Psoas muscle (tissue), 8 donors: ENCODE data around the gene IL10RB. TPM values are rescaled to one million over a fixed set of nuclear protein-coding genes. Genes with fewer than 3 reads are reported as not detected.

ENCODE experiments used
- ATAC-seq, 4 donors: fragments of 200-7000 bp; cut with Tn5 transposase; one replicate each; pipeline ENCODE4 v1.9.1; 2020; ENCODE audit warnings: moderate library complexity in 3 of 4, mild to moderate bottlenecking in 2 of 4
- DNase-seq, 2 donors: peaks; one replicate each; pipeline ENCODE4 v3.0.0-alpha.2; 2020
- H3K27ac ChIP-seq: fragments of 200-600 bp; one replicate; pipeline ENCODE4 v1.8.0; 2022
- H3K27me3 ChIP-seq, 3 donors: fragments of 200-600 bp in 1 of 3; one replicate each; pipeline versions ENCODE4 v1.6.1 to v1.8.0; 2013 to 2022; ENCODE audit warnings: low read length in 2 of 3, mild to moderate bottlenecking in 2 of 3, moderate library complexity in 1 of 3; ENCODE audit not compliant: insufficient read depth in 3 of 3
- H3K36me3 ChIP-seq, 2 donors: fragments of 200-600 bp in 1 of 2; one replicate each; pipeline versions ENCODE4 v1.6.1 to v1.8.0; 2013 to 2022; ENCODE audit warnings: low read depth in 1 of 2, mild to moderate bottlenecking in 1 of 2, moderate library complexity in 1 of 2; ENCODE audit not compliant: insufficient read depth in 1 of 2
- H3K4me1 ChIP-seq: fragments of 200-600 bp; one replicate; pipeline ENCODE4 v1.8.0; 2022
- H3K4me3 ChIP-seq: fragments of 200-600 bp; one replicate; pipeline ENCODE4 v1.8.0; 2022; ENCODE audit warnings: mild to moderate bottlenecking
- H3K9me3 ChIP-seq: fragments of 200-600 bp; one replicate; pipeline ENCODE4 v1.8.0; 2022
- CTCF ChIP-seq: fragments of 200-600 bp; IDR thresholded peaks from one replicate; pipeline ENCODE4 v1.8.0; 2022; ENCODE audit warnings: antibody characterized with exemption
- WGBS, 3 donors: extraction: QIAGEN DNeasy Blood & Tissue Kit; methylation state at CpG; one replicate each; pipeline versions ENCODE4 v1.1.6 to v1.1.7; 2013; 5-methylcytosine and 5-hydroxymethylcytosine counted together
- intact Hi-C, 2 donors: fragments of 100-400 bp; cut with DNase I; formaldehyde crosslinking; loops; one replicate each; pipeline versions ENCODE4 v1.11.0 to v1.14.2; 2022
- polyA plus RNA-seq, 3 donors: library from polyadenylated mRNA; stranded (reverse); fragments of 200-250 nt; gene quantifications; one replicate each; pipeline ENCODE4 v1.2.3, GENCODE V29; 2013
- total RNA-seq, 4 donors: library from RNA; stranded (reverse); fragmentation: NEBNext Ultra II Directional in 2 of 4; extraction: Animal tissue kit (Norgen Biotek cat#: 25700) in 2 of 4; gene quantifications; one replicate each; pipeline versions ENCODE4 v1.2.1 to v1.2.4, GENCODE V29; 2021 to 2023
- donor health status: healthy with polysubstance abuse.
- donor health status: DM: no; HTN: no; CAD: no; lungs with moderate emphysema.
- donor health status: Bipolar disorder and iron deficiency.
- donor health status: healthy.
- donor health status: DM: yes; HTN: yes; CAD: no.
- donor health status: DM: no; HTN: no; CAD: no.
- donor health status: DM: no; HTN: no; CAD: no.
- donor health status: DM: yes; HTN: yes; CAD: no.

IL10RB gene
- total and polyA plus RNA-seq, 7 donors = 4.4 to 9.3 (median 7.2) TPM

- intact Hi-C loops = no loop called here
- Histone ChIP-seq H3K27ac (no peak overlapping the region), H3K4me3 (no peak overlapping the region), H3K36me3 (no peaks in the 10 kb centered on the region), H3K27me3 (no peaks in the 10 kb centered on the region), H3K9me3 (no peaks in the 10 kb centered on the region), H3K4me1 (no peaks in the 10 kb centered on the region)
- DNase-seq (no peak), ATAC-seq (no peak)
- no peak for TF ChIP-seq CTCF
- 93 to 95% (median 94%) methylated on average over 7 of the region's 7 CpGs for WGBS, 3 donors
Measured at GRCh38 chr21:33302796-33303195, 36.6 kb downstream of the IL10RB start.

- no peaks in the 10 kb centered on the region for H3K9me3 ChIP-seq
- intact Hi-C loops = no loop called here
- no peak overlapping the region for H3K4me3 ChIP-seq
- H3K4me1 ChIP-seq = no peaks in the 10 kb centered on the region
- WGBS, 3 donors = 90 to 98% (median 94%) methylated on average over 4 of the region's 4 CpGs
- DNase-seq = no peak
- no peaks in the 10 kb centered on the region for H3K27me3 ChIP-seq
- H3K27ac ChIP-seq = no peak overlapping the region
- TF ChIP-seq CTCF = no peak
- no peak for ATAC-seq
- no peaks in the 10 kb centered on the region for H3K36me3 ChIP-seq
Measured at GRCh38 chr21:33305344-33305671, 39.1 kb downstream of the IL10RB start.

- Histone ChIP-seq H3K9me3 (no peaks in the 10 kb centered on the region), H3K4me1 (no peaks in the 10 kb centered on the region), H3K27me3 (no peaks in the 10 kb centered on the region), H3K27ac (no peak overlapping the region), H3K4me3 (no peak overlapping the region), H3K36me3 (no peaks in the 10 kb centered on the region)
- ATAC-seq (no peak), DNase-seq (no peak)
- TF ChIP-seq CTCF = no peak
- 81 to 89% (median 89%) methylated on average over 2 of the region's 2 CpGs for WGBS, 3 donors
- intact Hi-C loops = no loop called here
Measured at GRCh38 chr21:33305938-33306337, 39.8 kb downstream of the IL10RB start.

- Histone ChIP-seq H3K4me1 (no peaks in the 10 kb centered on the region), H3K27me3 (no peaks in the 10 kb centered on the region), H3K36me3 (no peaks in the 10 kb centered on the region), H3K27ac (no peak overlapping the region), H3K9me3 (no peaks in the 10 kb centered on the region), H3K4me3 (no peak overlapping the region)
- intact Hi-C loops = no loop called here
- no peak for TF ChIP-seq CTCF
- 24 to 32% (median 26%) methylated on average over 6 of the region's 6 CpGs for WGBS, 3 donors
- ATAC-seq (no peak), DNase-seq (no peak)
Measured at GRCh38 chr21:33308586-33309490, 42.7 kb downstream of the IL10RB start.

- ATAC-seq (no peak), DNase-seq (no peak)
- WGBS, 3 donors = 82 to 93% (median 90%) methylated on average over 1 of the region's 1 CpG
- no peaks in the 10 kb centered on the region for H3K4me1 ChIP-seq
- intact Hi-C loops = no loop called here
- no peak overlapping the region for H3K4me3 ChIP-seq
- H3K9me3 ChIP-seq = no peaks in the 10 kb centered on the region
- H3K36me3 ChIP-seq = no peaks in the 10 kb centered on the region
- no peaks in the 10 kb centered on the region for H3K27me3 ChIP-seq
- H3K27ac ChIP-seq = no peak overlapping the region
- no peak for TF ChIP-seq CTCF
Measured at GRCh38 chr21:33309778-33310177, 43.6 kb downstream of the IL10RB start.
